ENCODE data around the gene TMBIM1. TPM values are rescaled to one million over a fixed set of nuclear protein-coding genes. Genes with fewer than 3 reads are reported as not detected.
A peak's percentile ranks its signal among the peaks of the same experiment; 100 is the strongest.

TMBIM1 gene
- total RNA-seq, 1 experiment from 2014 or later = 187 TPM

GRCh38 chr2:218291318-218292047, 820 bp downstream of the TMBIM1 start:
- CTCF ChIA-PET = interaction anchor here (0.8 to 4.5 kb wide), 3 partner anchors 9 to 105 kb away, joined by 3 to 26 read pairs (median 3); no protein-coding TSS in a partner anchor
- no peaks in the 10 kb centered on the region for H3K9me2 ChIP-seq (ENCODE audit: insufficient read depth)
- POLR2A ChIA-PET (ENCODE audit: unreplicated experiment) = interaction anchor here (0.6 to 0.7 kb wide), 2 partner anchors 32 to 995 kb away, joined by 3 to 4 read pairs; no protein-coding TSS in a partner anchor
- H3K79me2 ChIP-seq (ENCODE audit: low read depth) = peaks cover 51% of the 10 kb centered on the region
- peak overlapping the region; percentile 96 for H3K27ac ChIP-seq
- peaks cover 86% of the 10 kb centered on the region for H3K4me1 ChIP-seq (replicated peaks; ENCODE audit: insufficient read depth)
- no peak for DNase-seq
- peak overlapping the region; percentile 99 for H3K4me2 ChIP-seq
- H3K27me3 ChIP-seq (ENCODE audit: insufficient read depth, low read depth) = no peaks in the 10 kb centered on the region
- H3K36me3 ChIP-seq (ENCODE audit: low read depth) = no peaks in the 10 kb centered on the region
- peak overlapping the region; percentile 89 for H3K4me3 ChIP-seq
- H3K9me3 ChIP-seq (ENCODE audit: insufficient read depth, low read depth) = no peaks in the 10 kb centered on the region
- peak overlapping the region; percentile 65 for H2AFZ ChIP-seq
- H4K20me1 ChIP-seq (ENCODE audit: insufficient read depth) = peaks cover 3% of the 10 kb centered on the region; the same call in 1 of the 2 replicates
- no TSS peak for BruUV-seq (replicated peaks)
- H3F3A ChIP-seq (ENCODE audit: insufficient read depth, low read depth) = peaks cover 62% of the 10 kb centered on the region
- intact Hi-C loops (cut with micrococcal nuclease; ENCODE audit: unreplicated experiment) = loop anchor here (1.0 to 5.0 kb wide), 3 partner anchors 19 to 276 kb away; partner anchors contain the start of genes CNOT9 and USP37
- no peak for TF ChIP-seq CTCF (conservative IDR thresholded peaks at IDR 0.05)
- TF ChIP-seq EZH2 (IDR thresholded peaks at IDR 0.05; ENCODE audit: low read depth) = no peak

GRCh38 chr2:218290316-218291261, 1.7 kb downstream of the TMBIM1 start:
- H3K9me2 ChIP-seq (ENCODE audit: insufficient read depth) = no peaks in the 10 kb centered on the region
- H3K4me3 ChIP-seq = peak overlapping the region; percentile 89
- peaks cover 3% of the 10 kb centered on the region; the same call in 1 of the 2 replicates for H4K20me1 ChIP-seq (ENCODE audit: insufficient read depth)
- H3F3A ChIP-seq (ENCODE audit: insufficient read depth, low read depth) = peaks cover 62% of the 10 kb centered on the region
- no peaks in the 10 kb centered on the region for H3K36me3 ChIP-seq (ENCODE audit: low read depth)
- no peaks in the 10 kb centered on the region for H3K27me3 ChIP-seq (ENCODE audit: insufficient read depth, low read depth)
- H3K79me2 ChIP-seq (ENCODE audit: low read depth) = peaks cover 60% of the 10 kb centered on the region
- CTCF ChIA-PET = interaction anchor here (0.6 to 4.5 kb wide), 3 partner anchors 18 to 437 kb away, joined by 4 to 26 read pairs (median 6); no protein-coding TSS in a partner anchor
- DNase-seq = no peak
- no peaks in the 10 kb centered on the region for H3K9me3 ChIP-seq (ENCODE audit: insufficient read depth, low read depth)
- peak overlapping the region; percentile 96 for H3K27ac ChIP-seq
- TSS peak; percentile 20 for BruUV-seq (replicated peaks)
- TF ChIP-seq CTCF (conservative IDR thresholded peaks at IDR 0.05) (no peak), EZH2 (IDR thresholded peaks at IDR 0.05; ENCODE audit: low read depth) (no peak)
- H3K4me1 ChIP-seq (replicated peaks; ENCODE audit: insufficient read depth) = peaks cover 86% of the 10 kb centered on the region
- H3K4me2 ChIP-seq = peak overlapping the region; percentile 99
- no peak overlapping the region for H2AFZ ChIP-seq
- POLR2A ChIA-PET (ENCODE audit: unreplicated experiment) = interaction anchor here (0.5 to 0.7 kb wide), 4 partner anchors 7 to 1372 kb away, joined by 3 to 16 read pairs (median 3); no protein-coding TSS in a partner anchor
- intact Hi-C loops (cut with micrococcal nuclease; ENCODE audit: unreplicated experiment) = loop anchor here (1.0 to 5.0 kb wide), 2 partner anchors 18 to 277 kb away; partner anchors contain the start of genes CNOT9 and USP37
